ENCODE results near the gene MBP.

DNA sequence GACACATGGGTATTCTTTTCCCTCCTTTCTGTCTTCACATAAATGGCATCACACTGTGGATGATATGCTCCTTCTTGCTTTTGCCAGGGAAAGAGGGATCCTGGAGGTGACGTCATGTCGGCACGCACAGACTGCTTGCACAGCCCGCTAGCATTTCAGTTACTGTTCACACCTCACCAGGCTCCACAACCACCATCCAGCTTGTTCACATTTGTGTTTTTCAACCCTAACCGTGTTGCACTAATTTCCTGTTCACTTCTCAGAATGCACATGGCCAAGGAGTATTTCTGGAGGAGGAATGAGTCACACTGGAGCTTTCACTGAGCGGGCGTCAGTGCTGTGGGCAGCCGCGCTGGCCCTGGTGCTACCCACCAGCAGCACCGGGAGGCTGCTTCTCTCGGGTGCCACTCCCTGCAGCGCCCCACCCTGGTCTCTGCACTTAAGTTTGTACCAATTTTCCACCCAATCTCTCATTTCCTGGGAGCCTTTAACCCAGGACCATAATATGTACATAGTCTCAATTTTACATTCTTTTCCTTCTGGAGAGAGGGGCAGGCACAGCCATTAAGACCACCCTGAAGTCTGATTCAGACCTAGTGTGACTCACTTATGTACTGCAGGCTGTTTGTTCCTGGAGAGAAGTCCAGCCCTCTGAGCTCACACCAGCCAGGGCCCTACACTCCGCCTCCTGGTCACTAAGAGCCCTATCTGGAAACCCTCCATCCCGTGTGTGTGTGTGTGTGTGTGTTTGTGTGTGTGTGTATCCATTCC lies 65.1 kb downstream of the MBP start:
- TF ChIP-seq SUPT20H (IDR thresholded peaks at IDR 0.05; ENCODE audit: borderline replicate concordance, control insufficient read depth, low read depth, low read length) = no peak
- TF ChIP-seq, protein P1, sequence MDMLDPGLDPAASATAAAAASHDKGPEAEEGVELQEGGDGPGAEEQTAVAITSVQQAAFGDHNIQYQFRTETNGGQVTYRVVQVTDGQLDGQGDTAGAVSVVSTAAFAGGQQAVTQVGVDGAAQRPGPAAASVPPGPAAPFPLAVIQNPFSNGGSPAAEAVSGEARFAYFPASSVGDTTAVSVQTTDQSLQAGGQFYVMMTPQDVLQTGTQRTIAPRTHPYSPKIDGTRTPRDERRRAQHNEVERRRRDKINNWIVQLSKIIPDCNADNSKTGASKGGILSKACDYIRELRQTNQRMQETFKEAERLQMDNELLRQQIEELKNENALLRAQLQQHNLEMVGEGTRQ (IDR thresholded peaks at IDR 0.05; ENCODE audit: borderline replicate concordance, low read depth, low read length) = no peak

All from GM12878 (cell line).